ENCODE measurements around the gene MINDY4.

Gene MINDY4

DNA sequence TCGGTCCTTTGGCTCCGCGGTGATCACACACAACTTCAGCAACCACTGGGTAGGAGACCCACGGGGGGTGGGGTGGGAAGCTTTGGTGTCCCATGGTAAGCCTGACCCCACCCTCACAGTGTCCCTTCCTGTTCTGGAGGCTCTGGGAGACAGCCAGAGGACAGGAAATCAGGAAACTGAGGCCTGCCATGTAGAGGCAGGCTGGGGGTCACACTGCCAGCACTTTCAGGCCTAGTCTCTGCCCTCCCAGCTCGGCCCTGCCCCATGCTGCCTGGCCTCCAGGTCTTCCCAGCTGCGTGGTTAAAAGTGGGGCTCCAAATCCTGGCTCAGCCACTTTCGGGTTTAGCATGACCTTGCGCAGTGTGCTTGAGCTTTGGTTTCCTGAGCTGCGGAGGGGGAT is 151.4 kb downstream of the MINDY4 start:
- no peak overlapping the region for H3K27ac ChIP-seq (ENCODE audit: low read depth, low read length)

DNA sequence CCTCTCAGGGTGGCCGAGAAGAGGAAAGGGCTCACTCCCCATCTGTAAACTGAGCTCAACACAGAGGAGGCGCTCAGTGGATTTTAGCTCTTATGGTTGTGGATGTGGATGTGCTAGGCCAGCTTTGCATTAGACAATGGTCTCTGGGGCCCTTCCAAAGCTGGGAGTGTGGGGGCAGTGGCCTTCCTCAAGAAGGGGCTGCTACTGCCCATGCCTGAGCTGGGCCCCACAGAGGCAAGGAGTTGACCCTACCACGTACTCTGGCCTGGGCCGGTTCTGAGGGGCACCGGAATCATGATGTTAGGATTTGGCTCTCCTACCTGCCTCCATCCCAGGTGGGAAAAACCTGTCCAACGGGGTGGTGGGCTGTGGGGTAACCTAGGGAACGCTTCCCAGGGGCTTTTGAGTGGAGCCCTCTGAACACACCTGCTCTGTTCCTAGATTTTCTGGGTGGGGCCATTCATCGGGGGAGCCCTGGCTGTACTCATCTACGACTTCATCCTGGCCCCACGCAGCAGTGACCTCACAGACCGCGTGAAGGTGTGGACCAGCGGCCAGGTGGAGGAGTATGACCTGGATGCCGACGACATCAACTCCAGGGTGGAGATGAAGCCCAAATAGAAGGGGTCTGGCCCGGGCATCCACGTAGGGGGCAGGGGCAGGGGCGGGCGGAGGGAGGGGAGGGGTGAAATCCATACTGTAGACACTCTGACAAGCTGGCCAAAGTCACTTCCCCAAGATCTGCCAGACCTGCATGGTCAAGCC is 152.0 kb downstream of the MINDY4 start:
- Histone ChIP-seq H3K27ac (ENCODE audit: low read depth, low read length) (no peak overlapping the region), H3K9ac (ENCODE audit: low read depth, low read length) (no peak overlapping the region), H3K9me3 (ENCODE audit: control insufficient read depth, insufficient read depth, low read length) (no peaks in the 10 kb centered on the region), H3K4me3 (ENCODE audit: low read depth, low read length) (no peak overlapping the region), H3K27me3 (ENCODE audit: control insufficient read depth, insufficient read depth, low read length) (no peaks in the 10 kb centered on the region), H3K36me3 (ENCODE audit: control insufficient read depth, insufficient read depth, low read length) (no peaks in the 10 kb centered on the region), H3K4me1 (ENCODE audit: control insufficient read depth, insufficient read depth, low read length) (no peaks in the 10 kb centered on the region)

More for the DNA sequence above, 151.4 kb downstream of the MINDY4 start:
- H3K27me3 ChIP-seq (ENCODE audit: control insufficient read depth, insufficient read depth, low read length), result no peaks in the 10 kb centered on the region
- no peak overlapping the region for H3K9ac ChIP-seq (ENCODE audit: low read depth, low read length)
- H3K36me3 ChIP-seq (ENCODE audit: control insufficient read depth, insufficient read depth, low read length), result no peaks in the 10 kb centered on the region
- no peak overlapping the region for H3K4me3 ChIP-seq (ENCODE audit: low read depth, low read length)
- no peaks in the 10 kb centered on the region for H3K9me3 ChIP-seq (ENCODE audit: control insufficient read depth, insufficient read depth, low read length)
- H3K4me1 ChIP-seq (ENCODE audit: control insufficient read depth, insufficient read depth, low read length), result no peaks in the 10 kb centered on the region

DNA sequence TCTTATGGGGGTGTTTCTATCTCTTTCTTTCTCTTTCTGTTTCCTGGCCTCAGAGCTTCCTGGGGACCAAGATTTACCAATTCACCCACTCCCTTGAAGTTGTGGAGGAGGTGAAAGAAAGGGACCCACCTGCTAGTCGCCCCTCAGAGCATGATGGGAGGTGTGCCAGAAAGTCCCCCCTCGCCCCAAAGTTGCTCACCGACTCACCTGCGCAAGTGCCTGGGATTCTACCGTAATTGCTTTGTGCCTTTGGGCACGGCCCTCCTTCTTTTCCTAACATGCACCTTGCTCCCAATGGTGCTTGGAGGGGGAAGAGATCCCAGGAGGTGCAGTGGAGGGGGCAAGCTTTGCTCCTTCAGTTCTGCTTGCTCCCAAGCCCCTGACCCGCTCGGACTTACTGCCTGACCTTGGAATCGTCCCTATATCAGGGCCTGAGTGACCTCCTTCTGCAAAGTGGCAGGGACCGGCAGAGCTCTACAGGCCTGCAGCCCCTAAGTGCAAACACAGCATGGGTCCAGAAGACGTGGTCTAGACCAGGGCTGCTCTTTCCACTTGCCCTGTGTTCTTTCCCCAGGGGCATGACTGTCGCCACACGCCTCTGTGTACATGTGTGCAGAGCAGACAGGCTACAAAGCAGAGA is 152.7 kb downstream of the MINDY4 start:
- Histone ChIP-seq H3K4me3 (ENCODE audit: low read depth, low read length) (no peak overlapping the region), H3K27me3 (ENCODE audit: control insufficient read depth, insufficient read depth, low read length) (no peaks in the 10 kb centered on the region), H3K36me3 (ENCODE audit: control insufficient read depth, insufficient read depth, low read length) (no peaks in the 10 kb centered on the region), H3K4me1 (ENCODE audit: control insufficient read depth, insufficient read depth, low read length) (no peaks in the 10 kb centered on the region), H3K9me3 (ENCODE audit: control insufficient read depth, insufficient read depth, low read length) (no peaks in the 10 kb centered on the region), H3K27ac (ENCODE audit: low read depth, low read length) (no peak overlapping the region), H3K9ac (ENCODE audit: low read depth, low read length) (no peak overlapping the region)

- no peaks in the 10 kb centered on the region for H3K9me3 ChIP-seq (ENCODE audit: control insufficient read depth, insufficient read depth, low read length)
- no peaks in the 10 kb centered on the region for H3K27me3 ChIP-seq (ENCODE audit: control insufficient read depth, insufficient read depth, low read length)
- H3K27ac ChIP-seq (ENCODE audit: low read depth, low read length), result no peak overlapping the region
- no peak overlapping the region for H3K4me3 ChIP-seq (ENCODE audit: low read depth, low read length)
- no peak overlapping the region for H3K9ac ChIP-seq (ENCODE audit: low read depth, low read length)
- H3K36me3 ChIP-seq (ENCODE audit: control insufficient read depth, insufficient read depth, low read length), result no peaks in the 10 kb centered on the region
- no peaks in the 10 kb centered on the region for H3K4me1 ChIP-seq (ENCODE audit: control insufficient read depth, insufficient read depth, low read length)
Observed at GRCh38 chr7:30924624-30925023, 153.4 kb downstream of the MINDY4 start.

DNA sequence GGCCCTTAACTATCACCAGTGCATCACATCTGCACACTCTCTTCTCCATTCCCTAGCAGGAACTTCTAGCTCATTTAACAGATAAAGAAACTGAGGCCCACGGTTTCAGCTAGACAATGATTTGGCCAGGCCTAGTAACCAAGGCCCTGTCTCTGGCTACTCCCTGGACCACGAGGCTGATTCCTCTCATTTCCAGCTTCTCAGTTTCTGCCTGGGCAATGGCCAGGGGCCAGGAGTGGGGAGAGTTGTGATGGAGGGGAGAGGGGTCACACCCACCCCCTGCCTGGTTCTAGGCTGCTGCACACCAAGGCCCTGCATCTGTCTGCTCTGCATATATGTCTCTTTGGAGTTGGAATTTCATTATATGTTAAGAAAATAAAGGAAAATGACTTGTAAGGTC is 153.9 kb downstream of the MINDY4 start:
- Histone ChIP-seq H3K4me3 (ENCODE audit: low read depth, low read length) (no peak overlapping the region), H3K36me3 (ENCODE audit: control insufficient read depth, insufficient read depth, low read length) (no peaks in the 10 kb centered on the region), H3K27me3 (ENCODE audit: control insufficient read depth, insufficient read depth, low read length) (no peaks in the 10 kb centered on the region), H3K4me1 (ENCODE audit: control insufficient read depth, insufficient read depth, low read length) (no peaks in the 10 kb centered on the region), H3K9ac (ENCODE audit: low read depth, low read length) (no peak overlapping the region), H3K27ac (ENCODE audit: low read depth, low read length) (no peak overlapping the region), H3K9me3 (ENCODE audit: control insufficient read depth, insufficient read depth, low read length) (no peaks in the 10 kb centered on the region)

DNA sequence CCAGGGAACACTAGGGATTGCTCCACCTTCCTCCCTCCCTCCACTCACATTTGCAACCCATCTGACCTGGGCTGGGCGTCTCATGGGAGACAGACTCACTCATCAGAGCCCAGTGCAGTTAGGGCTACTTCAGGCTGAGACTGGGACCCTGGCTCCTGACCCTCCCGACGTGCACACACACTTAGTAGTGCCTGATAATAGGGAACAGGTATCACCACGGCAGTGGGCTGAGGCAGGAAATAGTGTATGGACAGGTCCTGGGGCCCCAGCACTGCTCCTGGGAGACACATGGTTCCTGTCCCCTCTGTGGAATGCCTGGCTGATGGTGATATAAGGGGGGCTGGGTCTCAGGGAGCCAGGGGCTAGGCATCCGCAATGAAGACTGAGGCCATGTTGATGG is 154.7 kb downstream of the MINDY4 start:
- H3K36me3 ChIP-seq (ENCODE audit: control insufficient read depth, insufficient read depth, low read length), result no peaks in the 10 kb centered on the region
- no peaks in the 10 kb centered on the region for H3K9me3 ChIP-seq (ENCODE audit: control insufficient read depth, insufficient read depth, low read length)
- no peak overlapping the region for H3K27ac ChIP-seq (ENCODE audit: low read depth, low read length)
- no peaks in the 10 kb centered on the region for H3K4me1 ChIP-seq (ENCODE audit: control insufficient read depth, insufficient read depth, low read length)
- no peaks in the 10 kb centered on the region for H3K27me3 ChIP-seq (ENCODE audit: control insufficient read depth, insufficient read depth, low read length)
- no peak overlapping the region for H3K9ac ChIP-seq (ENCODE audit: low read depth, low read length)
- no peak overlapping the region for H3K4me3 ChIP-seq (ENCODE audit: low read depth, low read length)

DNA sequence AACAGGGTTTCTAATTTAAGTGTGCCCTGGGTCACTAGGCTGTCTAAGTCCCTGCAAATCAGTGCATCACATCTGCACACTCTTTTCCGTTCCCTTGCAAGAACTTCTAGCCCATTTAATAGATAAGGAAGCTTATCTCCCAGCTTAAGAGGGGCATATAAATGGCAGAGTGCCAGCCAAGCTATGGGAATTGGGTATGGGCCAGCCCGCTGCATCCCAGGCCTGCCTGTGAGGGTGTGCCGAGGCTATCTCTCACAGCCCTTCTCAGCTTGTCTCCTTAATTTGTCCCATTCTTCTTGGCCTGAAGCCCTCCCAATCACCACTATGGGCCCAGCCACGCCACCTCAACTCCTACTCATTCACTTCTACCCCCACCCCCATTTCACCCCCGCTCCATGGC is 155.1 kb downstream of the MINDY4 start:
- Histone ChIP-seq H3K27me3 (ENCODE audit: control insufficient read depth, insufficient read depth, low read length) (no peaks in the 10 kb centered on the region), H3K36me3 (ENCODE audit: control insufficient read depth, insufficient read depth, low read length) (no peaks in the 10 kb centered on the region), H3K4me1 (ENCODE audit: control insufficient read depth, insufficient read depth, low read length) (no peaks in the 10 kb centered on the region), H3K9me3 (ENCODE audit: control insufficient read depth, insufficient read depth, low read length) (no peaks in the 10 kb centered on the region), H3K9ac (ENCODE audit: low read depth, low read length) (no peak overlapping the region), H3K4me3 (ENCODE audit: low read depth, low read length) (no peak overlapping the region), H3K27ac (ENCODE audit: low read depth, low read length) (no peak overlapping the region)

GRCh38 chr7:30927040-30927439 is 155.8 kb downstream of the MINDY4 start:
- Histone ChIP-seq H3K9me3 (ENCODE audit: control insufficient read depth, insufficient read depth, low read length) (no peaks in the 10 kb centered on the region), H3K27me3 (ENCODE audit: control insufficient read depth, insufficient read depth, low read length) (no peaks in the 10 kb centered on the region), H3K36me3 (ENCODE audit: control insufficient read depth, insufficient read depth, low read length) (no peaks in the 10 kb centered on the region), H3K4me3 (ENCODE audit: low read depth, low read length) (no peak overlapping the region), H3K27ac (ENCODE audit: low read depth, low read length) (no peak overlapping the region), H3K9ac (ENCODE audit: low read depth, low read length) (no peak overlapping the region), H3K4me1 (ENCODE audit: control insufficient read depth, insufficient read depth, low read length) (no peaks in the 10 kb centered on the region)

DNA sequence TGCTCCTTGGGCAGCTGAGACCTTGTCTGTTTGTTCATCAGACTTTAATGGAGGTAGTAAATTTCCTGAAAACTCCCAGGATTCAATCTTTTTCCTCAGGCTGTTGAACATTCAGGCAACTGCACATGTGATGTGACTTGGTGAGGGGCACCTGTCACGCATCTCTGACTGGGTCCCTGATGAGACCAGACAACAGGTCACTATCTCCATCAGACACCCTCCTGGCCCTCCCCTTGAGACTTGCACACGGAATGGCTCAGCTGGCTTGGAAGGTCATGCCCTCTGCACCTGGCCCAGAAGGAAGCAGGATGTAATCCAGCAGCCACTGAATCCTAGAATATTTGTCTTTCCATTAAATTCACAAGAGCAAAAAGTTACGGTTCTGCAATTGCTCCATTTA is 156.3 kb downstream of the MINDY4 start:
- no peak overlapping the region for H3K9ac ChIP-seq (ENCODE audit: low read depth, low read length)
- no peaks in the 10 kb centered on the region for H3K27me3 ChIP-seq (ENCODE audit: control insufficient read depth, insufficient read depth, low read length)
- no peaks in the 10 kb centered on the region for H3K36me3 ChIP-seq (ENCODE audit: control insufficient read depth, insufficient read depth, low read length)
- no peaks in the 10 kb centered on the region for H3K4me1 ChIP-seq (ENCODE audit: control insufficient read depth, insufficient read depth, low read length)
- H3K27ac ChIP-seq (ENCODE audit: low read depth, low read length), result no peak overlapping the region
- no peak overlapping the region for H3K4me3 ChIP-seq (ENCODE audit: low read depth, low read length)
- H3K9me3 ChIP-seq (ENCODE audit: control insufficient read depth, insufficient read depth, low read length), result no peaks in the 10 kb centered on the region

GRCh38 chr7:30928254-30928872 is 157.1 kb downstream of the MINDY4 start:
- Histone ChIP-seq H3K27me3 (ENCODE audit: control insufficient read depth, insufficient read depth, low read length) (no peaks in the 10 kb centered on the region), H3K4me1 (ENCODE audit: control insufficient read depth, insufficient read depth, low read length) (0 out of 2 replicates have a peak, but pooled peaks cover 2% of the 10 kb centered on the region), H3K9me3 (ENCODE audit: control insufficient read depth, insufficient read depth, low read length) (no peaks in the 10 kb centered on the region), H3K4me3 (ENCODE audit: low read depth, low read length) (no peak overlapping the region), H3K27ac (ENCODE audit: low read depth, low read length) (no peak overlapping the region), H3K36me3 (ENCODE audit: control insufficient read depth, insufficient read depth, low read length) (no peaks in the 10 kb centered on the region), H3K9ac (ENCODE audit: low read depth, low read length) (no peak overlapping the region)

- no peaks in the 10 kb centered on the region for H3K36me3 ChIP-seq (ENCODE audit: control insufficient read depth, insufficient read depth, low read length)
Observed at GRCh38 chr7:30929686-30930085, 158.5 kb downstream of the MINDY4 start.

More at GRCh38 chr7:30929686-30930085, 158.5 kb downstream of the MINDY4 start:
- Histone ChIP-seq H3K9ac (ENCODE audit: low read depth, low read length) (no peak overlapping the region), H3K27ac (ENCODE audit: low read depth, low read length) (no peak overlapping the region), H3K4me1 (ENCODE audit: control insufficient read depth, insufficient read depth, low read length) (peaks cover 9% of the 10 kb centered on the region; the same call in 1 of the 2 replicates), H3K9me3 (ENCODE audit: control insufficient read depth, insufficient read depth, low read length) (no peaks in the 10 kb centered on the region), H3K27me3 (ENCODE audit: control insufficient read depth, insufficient read depth, low read length) (0 out of 2 replicates have a peak, but pooled peaks cover 4% of the 10 kb centered on the region), H3K4me3 (ENCODE audit: low read depth, low read length) (no peak overlapping the region)
